DMS 273 treated with DMSO at 0.1 percent for 48 hours (cell line): Measurements from ENCODE around the gene GAL3ST1.

ENCODE experiments used
- DNase-seq: peaks from one replicate; lab custom pipeline; 2025; lab: John Stamatoyannopoulos, UW

Gene GAL3ST1

DNA sequence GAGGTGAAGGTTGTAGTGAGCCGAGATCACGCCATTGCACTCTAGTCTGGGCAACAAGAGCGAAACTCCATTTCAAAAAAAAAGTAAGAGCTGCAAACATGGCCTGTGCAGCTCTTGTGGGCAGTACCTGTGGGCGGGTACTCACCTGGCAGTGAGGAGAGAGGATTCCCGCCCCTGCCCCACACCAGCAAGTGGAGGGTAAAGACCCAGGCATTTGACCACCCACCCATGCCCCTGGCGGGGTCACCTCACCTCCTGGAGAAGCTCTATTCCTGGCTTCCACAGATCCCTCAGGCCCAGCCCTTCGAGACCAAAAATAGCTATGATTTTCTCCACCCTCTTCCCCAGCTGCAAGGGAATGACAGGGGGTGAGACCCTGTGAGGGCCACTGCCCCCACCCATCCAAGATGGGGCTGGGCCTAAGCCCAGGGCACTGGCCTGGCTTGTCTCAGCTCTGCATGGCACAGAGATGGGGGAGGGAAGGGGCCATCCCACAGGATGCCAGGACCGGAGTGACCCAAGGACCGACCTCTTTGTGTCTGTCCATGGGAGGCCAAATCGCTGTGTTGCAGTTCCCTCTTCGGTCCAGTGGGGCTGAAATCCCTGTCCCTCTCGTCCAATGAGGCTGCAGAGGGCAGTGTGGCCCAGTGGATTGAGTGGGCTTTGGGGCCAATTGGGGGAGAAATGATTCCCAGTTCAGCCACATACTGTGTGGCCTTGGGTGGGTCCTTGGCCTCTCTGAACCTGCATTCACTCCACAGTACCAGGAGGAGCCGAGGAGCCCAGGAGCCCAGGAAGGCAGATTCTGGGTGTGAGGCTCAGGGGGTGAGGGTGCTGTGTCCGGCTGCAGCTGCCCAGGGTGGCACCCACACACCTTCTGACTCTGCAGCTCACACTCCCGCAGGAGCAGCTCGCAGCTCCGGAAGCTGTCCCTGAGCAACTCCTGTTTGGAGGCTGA is 42.5 kb downstream of the GAL3ST1 start:
- DNase-seq: no peak

DNA sequence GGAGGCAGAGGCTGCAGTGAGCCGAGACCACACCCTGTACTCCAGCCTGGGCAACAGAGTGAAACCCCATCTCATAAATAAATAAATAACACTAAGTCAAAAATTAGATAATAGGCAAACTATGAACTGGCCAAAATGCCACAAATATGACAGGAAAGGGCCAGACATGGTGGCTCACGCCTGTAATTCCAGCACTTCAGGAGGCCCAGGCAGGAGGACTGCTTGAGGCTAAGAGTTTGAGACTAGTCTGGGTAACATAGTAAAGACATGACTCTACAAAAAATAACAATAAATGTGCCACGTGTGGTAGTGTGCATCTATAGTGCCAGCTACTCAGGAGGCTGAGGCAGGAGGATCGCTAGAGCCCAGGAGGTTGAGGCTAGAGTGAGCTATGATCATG is 47.8 kb downstream of the GAL3ST1 start:
- no peak for DNase-seq

DNA sequence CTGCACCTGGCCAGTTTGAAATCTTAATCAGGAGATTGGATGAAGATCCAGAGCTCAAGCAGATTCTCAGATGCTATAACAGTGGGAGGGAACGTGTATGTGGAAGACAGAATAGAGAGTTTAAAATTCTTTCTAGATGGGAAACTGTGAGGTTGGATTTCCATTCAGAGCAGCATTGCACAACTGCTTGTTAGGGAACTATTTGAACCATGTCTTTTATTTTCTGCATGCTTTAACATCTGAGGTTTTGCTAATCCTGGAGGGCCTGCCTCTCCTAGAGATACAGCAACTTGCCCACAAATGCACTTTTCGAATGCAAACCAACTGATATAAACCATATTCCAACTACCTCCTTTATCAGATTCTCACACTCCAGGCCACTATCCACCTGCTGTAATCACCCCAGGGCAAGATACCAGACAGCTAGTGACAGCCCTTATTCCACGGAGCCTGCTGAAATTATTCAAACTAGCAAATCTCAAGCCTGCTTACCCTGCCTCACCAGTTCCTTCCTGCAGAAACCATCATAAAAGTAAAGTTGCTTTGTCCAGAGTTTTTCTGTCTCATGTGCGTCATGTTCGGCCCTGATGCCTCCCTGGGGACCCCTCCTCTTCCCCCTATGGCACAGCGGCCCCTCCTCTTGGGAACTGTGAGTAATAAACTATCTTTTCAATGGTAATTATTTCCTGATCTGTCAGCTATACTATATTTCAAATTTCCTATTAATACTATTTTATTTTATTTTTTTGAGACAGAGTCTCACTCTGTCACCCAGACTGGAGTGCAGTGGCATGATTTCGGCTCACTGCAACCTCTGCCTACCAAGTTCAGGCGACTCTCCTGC is 50.6 kb downstream of the GAL3ST1 start:
- no peak for DNase-seq

DNA sequence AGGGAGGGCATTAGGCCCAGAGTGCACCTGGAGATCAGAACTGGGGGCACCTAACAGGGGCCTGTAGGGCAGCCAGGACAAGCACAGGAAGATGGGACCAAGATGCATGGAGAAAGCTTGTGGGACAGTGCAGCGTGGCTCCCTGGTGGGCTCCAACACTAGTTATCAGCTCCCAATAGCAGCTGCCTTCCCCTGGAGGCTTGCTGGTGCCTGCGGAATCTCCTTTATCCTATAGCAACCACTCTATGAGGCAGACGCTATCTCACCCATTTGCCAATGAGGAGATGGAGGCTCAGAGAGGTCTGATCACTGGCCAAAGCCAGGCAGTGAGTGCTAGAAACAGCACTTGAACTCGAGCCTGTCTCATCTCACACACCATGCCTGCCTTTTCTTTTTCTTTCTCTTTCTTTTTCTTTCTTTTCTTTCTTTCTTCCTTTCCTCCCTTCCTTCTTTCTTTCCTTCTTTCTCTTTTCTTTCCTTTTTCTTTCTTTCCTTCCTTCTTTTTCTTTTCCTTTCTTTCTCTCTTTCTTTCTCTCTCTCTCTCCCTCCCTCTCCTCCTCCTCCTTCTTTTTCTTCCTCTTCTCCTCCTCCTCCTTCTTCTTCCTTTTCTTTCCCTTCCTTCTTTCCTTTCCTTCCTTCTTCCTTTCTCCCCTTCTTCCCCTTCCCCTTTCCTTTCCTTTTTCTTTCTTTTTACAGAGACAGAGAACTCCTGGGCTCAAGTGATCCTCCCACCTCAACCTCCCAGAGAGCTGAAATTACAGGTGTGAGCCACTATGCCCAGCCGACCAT is 52.9 kb downstream of the GAL3ST1 start:
- no peak for DNase-seq

DNA sequence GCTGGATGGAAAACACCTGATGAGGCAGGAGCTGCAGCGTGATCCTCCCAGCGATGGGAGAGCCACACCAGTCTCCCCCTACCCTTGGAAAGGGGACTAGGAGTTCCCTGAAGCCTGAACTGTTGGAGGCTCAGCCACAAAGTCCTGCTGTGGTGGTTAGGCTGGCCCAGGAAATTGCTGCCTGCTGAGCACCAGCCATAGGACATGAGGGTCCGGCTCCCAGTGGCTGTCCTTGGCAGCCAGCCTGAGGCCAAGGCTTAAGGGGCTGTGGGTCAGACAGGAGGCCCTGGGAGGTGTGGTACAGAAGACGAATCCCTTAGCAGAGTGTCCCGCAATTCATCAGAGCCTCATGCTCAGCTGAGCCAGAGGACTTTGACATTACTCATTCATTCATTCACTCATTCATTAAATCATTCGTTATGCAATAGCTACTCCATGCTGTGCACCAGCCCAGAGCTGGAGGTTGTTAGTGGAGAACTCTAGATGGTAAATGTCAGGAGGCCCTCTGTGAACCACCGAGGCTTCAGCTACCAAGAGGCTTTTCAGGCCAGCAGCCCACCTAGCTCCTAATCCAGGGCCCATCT is 54.5 kb downstream of the GAL3ST1 start:
- DNase-seq: no peak

DNA sequence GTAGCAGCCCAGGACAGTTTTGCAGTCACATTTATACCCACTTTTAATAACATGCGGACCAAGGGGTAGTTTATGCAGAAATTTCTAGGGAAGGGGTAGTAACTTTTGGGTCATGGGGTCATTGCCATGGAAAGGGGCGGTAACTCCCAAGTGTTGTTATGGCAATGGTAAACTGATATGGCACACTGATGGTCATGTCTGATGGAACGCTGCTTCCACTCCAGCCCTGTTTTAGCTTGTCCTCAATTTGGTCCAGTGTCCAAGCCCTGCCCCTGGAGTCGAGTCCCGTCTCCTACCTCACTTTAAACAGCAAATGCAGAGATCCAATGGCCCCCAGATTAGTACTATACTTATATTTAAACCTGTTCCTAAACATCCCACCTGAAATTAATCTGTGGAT is 57.7 kb downstream of the GAL3ST1 start:
- no peak for DNase-seq

DNA sequence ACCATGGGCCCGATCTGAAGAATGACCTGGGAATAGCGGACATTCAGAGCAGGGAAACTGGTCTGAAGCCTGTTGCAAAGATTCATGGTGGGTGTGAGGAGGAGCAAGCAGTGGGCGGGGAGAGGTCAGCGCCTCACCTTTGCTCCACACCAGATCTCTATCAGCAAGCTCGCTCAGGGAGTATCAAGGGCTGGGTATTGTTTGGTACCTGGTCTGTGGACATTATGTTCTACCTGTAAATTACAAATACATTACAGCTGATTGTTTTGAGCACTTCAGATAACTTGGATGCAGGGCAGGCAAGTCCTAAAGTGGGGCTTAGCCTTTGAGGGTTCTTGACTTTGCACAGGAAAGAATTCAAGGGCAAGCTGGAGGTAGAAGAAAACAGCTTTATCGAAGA is 58.2 kb downstream of the GAL3ST1 start:
- no peak for DNase-seq

DNA sequence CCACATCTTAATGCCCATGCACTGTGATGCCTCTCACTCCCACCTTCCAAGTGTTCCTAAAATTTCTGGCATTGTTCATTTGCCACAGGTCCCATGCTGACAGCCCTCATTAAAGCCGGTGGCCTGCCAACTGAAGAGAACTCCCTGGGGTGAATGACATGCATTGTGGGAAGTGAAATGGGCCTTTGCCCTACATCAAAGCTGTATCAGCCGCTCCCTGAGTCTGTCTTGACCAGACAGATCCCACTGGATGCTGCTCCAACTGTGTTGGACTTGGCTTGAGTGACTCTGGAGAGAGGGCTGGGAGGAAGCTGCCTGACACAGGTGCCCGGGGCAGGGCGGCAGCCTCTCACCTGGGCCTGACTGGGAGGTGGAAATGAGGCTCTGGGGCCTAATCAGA is 60.2 kb downstream of the GAL3ST1 start:
- no peak for DNase-seq

DNA sequence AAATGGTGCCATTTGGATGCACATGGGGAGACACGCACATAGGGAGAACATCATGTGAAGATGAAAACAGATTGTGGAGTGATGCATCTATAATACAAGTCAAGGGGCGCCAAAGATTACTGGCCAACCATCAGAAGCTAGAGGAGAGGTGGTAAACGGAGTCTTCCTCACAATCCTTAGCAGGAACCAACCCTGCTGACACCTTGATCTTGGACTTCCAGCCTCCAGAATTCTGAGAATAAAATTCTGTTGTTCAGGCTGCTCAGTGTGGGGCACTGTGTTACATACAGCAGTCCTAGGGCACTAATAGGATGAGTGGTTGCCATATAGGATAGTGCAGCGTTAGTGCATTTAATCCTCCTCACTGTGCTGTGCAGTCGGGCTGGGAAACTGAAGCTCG is 61.0 kb downstream of the GAL3ST1 start:
- DNase-seq: no peak

DNA sequence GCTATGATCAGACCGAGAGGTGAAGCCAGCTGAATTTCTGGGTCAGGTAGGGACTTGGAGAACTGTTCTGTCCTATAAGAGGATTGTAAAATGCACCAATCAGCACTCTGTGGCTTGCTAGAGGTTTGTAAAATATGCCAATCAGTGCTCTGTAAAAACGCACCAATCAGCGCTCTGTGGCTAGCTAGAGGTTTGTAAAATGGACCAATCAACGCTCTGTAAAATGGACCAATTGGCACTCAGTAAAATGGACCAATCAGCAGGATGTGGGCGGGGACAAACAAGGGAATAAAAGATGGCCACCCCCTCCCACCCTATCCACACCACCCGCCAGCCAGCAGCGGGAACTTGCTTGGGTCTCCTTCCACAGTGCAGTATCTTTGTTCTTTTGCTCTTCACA is 62.6 kb downstream of the GAL3ST1 start:
- DNase-seq: no peak

DNA sequence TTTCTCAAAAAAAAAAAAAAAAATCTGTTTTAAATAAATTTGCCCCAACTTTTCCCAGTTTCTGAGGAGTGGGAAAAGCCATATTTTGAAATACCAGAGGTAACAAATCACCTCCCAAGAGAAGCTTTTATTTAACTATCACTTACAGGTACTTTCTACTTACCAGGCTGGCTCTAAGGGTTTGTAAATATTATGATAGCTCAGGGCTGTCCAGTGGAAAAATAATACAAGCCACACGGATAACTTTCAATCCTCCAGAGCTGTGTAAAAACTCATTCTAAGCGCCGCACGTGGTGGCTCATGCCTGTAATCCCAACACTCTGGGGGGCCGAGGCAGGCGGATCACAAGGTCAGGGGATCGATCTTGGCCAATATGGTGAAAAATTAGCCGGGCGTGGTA is 63.4 kb downstream of the GAL3ST1 start:
- DNase-seq: no peak

DNA sequence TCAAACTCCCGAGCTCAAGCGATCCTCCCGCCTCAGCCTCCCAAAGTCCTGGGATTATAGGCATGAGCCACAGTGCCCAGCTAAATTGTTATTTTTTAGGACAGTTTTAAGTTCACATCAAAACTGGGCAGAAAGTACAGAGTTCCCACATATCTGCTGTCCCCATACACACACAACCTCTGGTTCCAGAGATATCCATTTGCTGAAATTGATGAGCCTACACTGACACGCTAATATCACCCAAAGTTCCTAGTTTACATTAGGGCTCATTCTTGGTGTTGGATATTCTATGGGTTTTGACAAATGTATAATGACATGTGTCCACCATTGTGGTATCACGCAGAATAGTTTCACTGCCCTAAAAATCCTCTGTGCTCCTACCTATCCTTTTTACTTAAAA is 66.2 kb downstream of the GAL3ST1 start:
- DNase-seq: no peak

DNA sequence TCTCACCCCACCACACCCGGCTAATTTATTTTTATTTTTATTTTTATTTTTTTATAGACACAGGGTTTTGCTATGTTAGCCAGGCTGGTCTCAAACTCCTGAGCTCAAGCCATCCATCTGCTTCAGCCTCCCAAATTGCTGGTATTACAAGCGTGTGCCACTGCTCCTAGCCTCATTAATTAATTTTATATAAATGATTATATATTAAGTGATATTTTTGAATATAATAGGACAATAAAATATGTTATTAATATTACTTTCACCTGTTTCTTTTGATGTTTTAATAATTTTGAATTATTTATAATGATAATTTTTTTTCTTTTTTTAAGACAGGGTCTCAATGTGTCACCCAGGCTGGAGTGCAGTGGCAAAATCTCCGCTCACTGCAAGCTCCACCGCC is 66.8 kb downstream of the GAL3ST1 start:
- no peak for DNase-seq

DNA sequence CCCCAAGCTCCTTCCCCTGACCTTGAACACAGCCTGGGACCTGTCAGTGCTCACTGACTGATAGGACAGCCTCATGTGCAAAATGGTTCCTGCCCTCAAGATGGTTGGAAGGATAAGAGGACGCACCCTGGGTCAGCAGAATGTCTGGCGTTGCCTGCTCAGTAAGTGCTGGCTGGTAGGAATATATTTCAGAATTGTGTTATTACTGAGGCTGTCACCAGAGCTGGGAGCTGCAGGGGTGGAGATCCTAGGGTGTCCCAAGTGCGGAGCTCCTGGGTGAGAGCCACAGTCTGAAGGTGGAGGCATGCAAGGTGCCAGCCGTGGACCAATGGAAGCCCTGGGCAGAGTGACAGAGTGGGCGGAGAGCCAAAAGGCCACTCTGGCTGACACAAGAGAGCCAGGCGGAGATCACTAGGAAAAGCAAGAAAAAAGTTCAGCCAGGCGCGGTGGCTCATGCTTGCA is 67.9 kb downstream of the GAL3ST1 start:
- no peak for DNase-seq
